Renal cortex interstitium (tissue), 11 donors: ENCODE results near the gene CISTR. TPM values are rescaled to one million over a fixed set of nuclear protein-coding genes. Genes with fewer than 3 reads are reported as not detected.
A peak's percentile ranks its signal among the peaks of the same experiment; 100 is the strongest.

Source experiments
- DNase-seq, 11 donors: peaks; one replicate each; pipeline ENCODE4 v3.0.0-alpha.2; 2013; ENCODE audit warnings: low read depth in 9 of 11, low spot score in 4 of 11; ENCODE audit errors: extremely low read depth in 1 of 11
- polyA plus RNA-seq, 3 donors: library from polyadenylated mRNA; unstranded; fragments of 120-200 nt; gene quantifications; one replicate each; pipeline ENCODE4 v1.2.1, GENCODE V29; 2013; ENCODE audit not compliant: insufficient read length in 3 of 3

CISTR gene
- polyA plus RNA-seq, 3 donors: 0.35 TPM; not detected in 2

- no peak for DNase-seq
Measured at GRCh38 chr12:53698948-53699677, 52.7 kb downstream of the CISTR start.

GRCh38 chr12:53696655-53697331 lies 55.0 kb downstream of the CISTR start:
- DNase-seq: peak in 2 of 11 donors; percentile 34 to 51

Other genes with a start within 250 kb of the CISTR start
- gene NPFF, start 244.5 kb downstream of the CISTR start, polyA plus RNA-seq: under 1 TPM; 0.47 to 1.00 (median 0.81) TPM
- gene ATF7, start 125.6 kb downstream of the CISTR start, polyA plus RNA-seq: 10 to 100 TPM; 41.3 to 43.9 (median 43.6) TPM
- 100 to 1,000 TPM; 598 to 641 (median 611) TPM for gene ATP5MC2, start 75.9 kb downstream of the CISTR start, polyA plus RNA-seq
- gene CALCOCO1, start 24.5 kb downstream of the CISTR start, polyA plus RNA-seq: 100 to 1,000 TPM; 118 to 141 (median 120) TPM
- under 1 TPM in 1 of 3 donors, not detected in 2; 0.11 TPM for gene HOXC13, start 186.9 kb upstream of the CISTR start, polyA plus RNA-seq
- not detected for gene HOXC12, start 202.9 kb upstream of the CISTR start, polyA plus RNA-seq
- 1 to 10 TPM; 1.8 to 5.7 (median 3.2) TPM for gene HOXC11, start 221.1 kb upstream of the CISTR start, polyA plus RNA-seq
- gene HOTAIR, start 223.0 kb upstream of the CISTR start, polyA plus RNA-seq: 1 to 10 TPM; 1.6 to 4.3 (median 3.0) TPM
- gene HOXC10, start 233.2 kb upstream of the CISTR start, polyA plus RNA-seq: 10 to 100 TPM; 65.1 to 76.9 (median 65.1) TPM
- gene HOXC9, start 248.2 kb upstream of the CISTR start, polyA plus RNA-seq: 10 to 100 TPM; 25.5 to 34.1 (median 26.5) TPM